ENCODE measurements around the gene TEKT2. TPM values are rescaled to one million over a fixed set of nuclear protein-coding genes. Genes with fewer than 3 reads are reported as not detected.

TEKT2 gene
- total RNA-seq, 2 experiments from 2014 or later: 0.16 TPM; not detected in 1

GRCh38 chr1:36096500-36097432 lies 12.9 kb downstream of the TEKT2 start:
- ATAC-seq: no peak
- H3K27me3 Mint-ChIP-seq: no peaks in the 10 kb centered on the region
- intact Hi-C loops (cut with DNase I, micrococcal nuclease): no loop called here
- ChIA-PET CTCF (interaction anchor here (0.6 to 2.2 kb wide), 9 partner anchors 10 to 282 kb away, joined by 3 to 9 read pairs (median 4); no protein-coding TSS in a partner anchor), POLR2A (interaction anchor here (0.6 kb wide), 1 partner anchor 53 kb away, joined by 6 read pairs; the partner anchor contains the start of gene TRAPPC3)
- peaks cover 13% of the 10 kb centered on the region for H3K36me3 Mint-ChIP-seq (ENCODE audit: low read depth)
- no peaks in the 10 kb centered on the region for H3K9me3 Mint-ChIP-seq (ENCODE audit: low read depth)
- H3K27ac Mint-ChIP-seq: peak overlapping the region; percentile 31
- peaks cover 2% of the 10 kb centered on the region for H3K4me1 Mint-ChIP-seq
- peak; percentile 33 for DNase-seq
- no peak overlapping the region for H3K4me3 Mint-ChIP-seq

DNA sequence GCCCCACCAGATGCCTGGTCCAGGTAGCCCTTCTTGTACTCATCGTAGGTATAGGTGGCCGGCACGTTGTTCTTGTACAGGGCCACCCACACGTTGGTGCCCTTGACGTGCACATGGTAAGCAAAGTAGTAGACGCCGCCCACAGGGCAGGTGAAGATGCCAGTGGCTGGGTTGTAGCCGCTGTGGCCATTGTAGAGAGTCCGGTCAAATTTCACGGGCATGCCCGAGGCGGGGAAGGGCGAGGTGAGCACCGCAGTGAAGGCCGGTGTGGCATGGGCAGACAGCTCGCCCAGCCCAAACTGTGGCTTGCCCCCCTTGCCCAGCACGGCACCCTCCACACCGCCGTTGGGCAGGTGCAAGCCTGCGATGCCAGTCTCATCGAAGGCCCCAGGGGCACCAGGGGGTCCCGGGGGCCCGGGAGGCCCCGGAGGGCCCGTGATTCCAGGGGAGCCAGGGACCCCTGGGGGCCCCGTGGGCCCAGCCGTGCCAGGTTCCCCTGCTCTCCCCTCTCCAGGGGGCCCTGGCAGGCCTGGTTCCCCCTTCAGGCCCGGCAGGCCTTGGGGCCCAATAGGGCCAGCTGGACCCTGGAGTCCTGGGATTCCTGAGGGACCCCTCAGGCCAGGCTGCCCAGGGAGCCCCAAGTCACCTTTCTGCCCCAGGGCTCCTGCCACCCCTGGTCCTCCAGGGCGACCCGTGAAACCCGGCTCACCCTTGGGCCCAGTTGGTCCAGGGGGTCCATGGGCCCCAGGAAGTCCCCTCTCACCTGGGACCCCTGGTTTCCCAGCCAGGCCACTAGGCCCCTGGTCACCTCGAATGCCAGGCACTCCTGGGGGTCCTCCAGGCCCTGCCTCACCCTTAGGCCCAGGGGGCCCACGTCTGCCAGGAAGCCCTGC lies 14.0 kb downstream of the TEKT2 start:
- ATAC-seq (no peak), DNase-seq (no peak)
- CTCF ChIA-PET: interaction anchor here (0.7 to 2.0 kb wide), 6 partner anchors 39 to 280 kb away, joined by 3 to 7 read pairs (median 3); partner anchors contain the start of gene TRAPPC3
- H3K4me3 Mint-ChIP-seq: no peak overlapping the region
- intact Hi-C loops (cut with DNase I, micrococcal nuclease): no loop called here
- H3K9me3 Mint-ChIP-seq (ENCODE audit: low read depth): no peaks in the 10 kb centered on the region
- POLR2A ChIA-PET: no interaction called here
- H3K4me1 Mint-ChIP-seq: no peaks in the 10 kb centered on the region
- no peaks in the 10 kb centered on the region for H3K27me3 Mint-ChIP-seq
- H3K27ac Mint-ChIP-seq: no peak overlapping the region
- peaks cover 6% of the 10 kb centered on the region for H3K36me3 Mint-ChIP-seq (ENCODE audit: low read depth)

DNA sequence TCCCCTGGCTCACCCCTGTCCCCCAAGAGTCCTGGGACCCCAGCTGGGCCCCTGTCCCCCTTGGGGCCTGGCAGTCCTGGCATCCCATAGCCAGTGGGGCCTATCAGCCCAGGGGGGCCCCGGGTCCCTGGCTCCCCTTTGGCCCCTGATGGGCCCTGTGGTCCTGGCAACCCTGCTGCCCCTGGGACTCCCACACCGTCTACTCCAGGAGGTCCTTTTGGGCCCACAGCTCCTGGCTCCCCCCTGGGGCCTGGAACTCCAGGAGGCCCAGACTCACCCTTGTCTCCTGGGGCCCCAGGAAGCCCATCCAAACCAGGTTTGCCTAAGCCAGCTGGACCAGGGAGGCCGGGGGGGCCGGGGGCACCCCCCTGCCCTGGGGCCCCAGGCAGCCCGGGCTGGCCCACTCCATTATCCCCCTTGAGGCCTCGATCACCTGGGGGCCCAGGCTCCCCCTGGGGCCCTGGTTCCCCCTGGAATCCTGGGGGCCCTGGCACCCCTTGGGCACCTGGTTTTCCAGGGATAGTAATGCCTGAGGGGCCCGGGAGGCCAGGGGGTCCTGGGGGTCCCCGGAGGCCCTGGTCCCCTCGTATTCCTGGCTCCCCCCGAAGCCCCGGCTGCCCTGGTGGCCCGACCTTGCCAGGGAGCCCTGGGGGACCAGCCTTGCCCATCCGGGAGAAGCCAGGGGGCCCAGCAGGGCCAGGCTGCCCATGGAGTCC lies 14.9 kb downstream of the TEKT2 start:
- Mint-ChIP-seq H3K9me3 (ENCODE audit: low read depth) (no peaks in the 10 kb centered on the region), H3K27me3 (no peaks in the 10 kb centered on the region), H3K4me1 (no peaks in the 10 kb centered on the region), H3K36me3 (ENCODE audit: low read depth) (peaks cover 2% of the 10 kb centered on the region), H3K27ac (no peak overlapping the region), H3K4me3 (no peak overlapping the region)
- intact Hi-C loops (cut with DNase I, micrococcal nuclease): loop anchor here (1.0 kb wide), 6 partner anchors 35 to 322 kb away; partner anchors contain the start of gene TRAPPC3 (in 1 of the 2)
- CTCF ChIA-PET: interaction anchor here (1.1 to 1.2 kb wide), 2 partner anchors 50 to 252 kb away, joined by 3 read pairs; partner anchors contain the start of gene TRAPPC3
- no peak for ATAC-seq
- POLR2A ChIA-PET: no interaction called here
- DNase-seq: no peak

GRCh38 chr1:36099681-36100341 lies 15.9 kb downstream of the TEKT2 start:
- DNase-seq: peak; percentile 87
- POLR2A ChIA-PET: no interaction called here
- Mint-ChIP-seq H3K27ac (peak overlapping the region; percentile 10), H3K27me3 (no peaks in the 10 kb centered on the region), H3K4me1 (no peaks in the 10 kb centered on the region), H3K4me3 (no peak overlapping the region), H3K36me3 (ENCODE audit: low read depth) (peaks cover 2% of the 10 kb centered on the region), H3K9me3 (ENCODE audit: low read depth) (no peaks in the 10 kb centered on the region)
- ATAC-seq: peak; percentile 95
- intact Hi-C loops (cut with DNase I, micrococcal nuclease): loop anchor here (1.0 kb wide), 6 partner anchors 34 to 321 kb away; partner anchors contain the start of gene TRAPPC3 (in 1 of the 2)
- CTCF ChIA-PET: interaction anchor here (0.6 to 3.3 kb wide), 11 partner anchors 10 to 322 kb away, joined by 3 to 15 read pairs (median 3); partner anchors contain the start of genes MAP7D1 and TRAPPC3

DNA sequence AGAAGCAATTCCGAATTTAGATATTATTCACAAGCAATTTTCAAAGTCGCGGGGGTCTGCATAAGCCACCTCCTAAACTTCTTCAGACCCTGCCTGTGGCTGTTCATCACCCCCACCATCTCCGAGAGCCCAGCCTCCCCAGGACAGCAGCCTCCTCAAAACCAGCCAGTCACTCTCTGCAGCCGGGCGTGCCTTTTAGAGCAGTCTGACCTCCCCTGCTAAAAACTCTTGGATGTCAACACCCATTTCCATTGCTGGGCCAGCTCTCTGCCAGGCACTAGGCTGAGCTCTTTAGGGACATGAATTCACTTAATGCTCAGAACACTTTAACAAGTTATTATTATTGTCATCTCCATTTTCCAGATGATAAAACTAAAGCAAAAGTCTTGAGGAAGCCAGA lies 16.5 kb downstream of the TEKT2 start:
- H3K36me3 Mint-ChIP-seq (ENCODE audit: low read depth): peaks cover 2% of the 10 kb centered on the region
- intact Hi-C loops (cut with DNase I, micrococcal nuclease): no loop called here
- ChIA-PET CTCF (interaction anchor here (0.6 to 3.3 kb wide), 11 partner anchors 11 to 322 kb away, joined by 3 to 15 read pairs (median 3); partner anchors contain the start of genes MAP7D1 and TRAPPC3), POLR2A (no interaction called here)
- no peaks in the 10 kb centered on the region for H3K4me1 Mint-ChIP-seq
- no peak for DNase-seq
- no peaks in the 10 kb centered on the region for H3K27me3 Mint-ChIP-seq
- H3K9me3 Mint-ChIP-seq (ENCODE audit: low read depth): no peaks in the 10 kb centered on the region
- H3K27ac Mint-ChIP-seq: no peak overlapping the region
- ATAC-seq: no peak
- no peak overlapping the region for H3K4me3 Mint-ChIP-seq

- no peaks in the 10 kb centered on the region for H3K9me3 Mint-ChIP-seq (ENCODE audit: low read depth)
- no peak overlapping the region for H3K27ac Mint-ChIP-seq
- intact Hi-C loops (cut with DNase I, micrococcal nuclease): no loop called here
- no peak overlapping the region for H3K4me3 Mint-ChIP-seq
- ChIA-PET POLR2A (interaction anchor here (0.6 kb wide), 1 partner anchor 12 kb away, joined by 5 read pairs; no protein-coding TSS in a partner anchor), CTCF (interaction anchor here (0.8 to 3.3 kb wide), 6 partner anchors 31 to 184 kb away, joined by 3 to 28 read pairs (median 7); partner anchors contain the start of gene TRAPPC3)
- H3K27me3 Mint-ChIP-seq: no peaks in the 10 kb centered on the region
- H3K4me1 Mint-ChIP-seq: no peaks in the 10 kb centered on the region
- ATAC-seq: no peak
- no peaks in the 10 kb centered on the region for H3K36me3 Mint-ChIP-seq (ENCODE audit: low read depth)
- no peak for DNase-seq
Observed at GRCh38 chr1:36101546-36101945, 17.7 kb downstream of the TEKT2 start.

GRCh38 chr1:36106269-36106668 lies 22.4 kb downstream of the TEKT2 start:
- Mint-ChIP-seq H3K9me3 (ENCODE audit: low read depth) (no peaks in the 10 kb centered on the region), H3K4me3 (no peak overlapping the region), H3K36me3 (ENCODE audit: low read depth) (no peaks in the 10 kb centered on the region), H3K4me1 (peaks cover 15% of the 10 kb centered on the region), H3K27me3 (no peaks in the 10 kb centered on the region), H3K27ac (no peak overlapping the region)
- intact Hi-C loops (cut with DNase I, micrococcal nuclease): no loop called here
- ATAC-seq (no peak), DNase-seq (no peak)
- ChIA-PET POLR2A (no interaction called here), CTCF (interaction anchor here (0.6 to 1.3 kb wide), 4 partner anchors 26 to 1754 kb away, joined by 3 to 4 read pairs (median 3); no protein-coding TSS in a partner anchor)

- CTCF ChIA-PET: interaction anchor here (0.5 to 1.3 kb wide), 4 partner anchors 10 to 279 kb away, joined by 3 to 5 read pairs (median 3); no protein-coding TSS in a partner anchor
- POLR2A ChIA-PET: no interaction called here
- no peak overlapping the region for H3K27ac Mint-ChIP-seq
Observed at GRCh38 chr1:36107394-36107793, 23.5 kb downstream of the TEKT2 start.

GRCh38 chr1:36108314-36108713 lies 24.4 kb downstream of the TEKT2 start:
- intact Hi-C loops (cut with DNase I, micrococcal nuclease): no loop called here
- H3K27me3 Mint-ChIP-seq: no peaks in the 10 kb centered on the region
- H3K4me3 Mint-ChIP-seq: no peak overlapping the region
- no peaks in the 10 kb centered on the region for H3K36me3 Mint-ChIP-seq (ENCODE audit: low read depth)
- ChIA-PET CTCF (interaction anchor here (0.9 kb wide), 1 partner anchor 9 kb away, joined by 5 read pairs; no protein-coding TSS in a partner anchor), POLR2A (no interaction called here)
- no peaks in the 10 kb centered on the region for H3K9me3 Mint-ChIP-seq (ENCODE audit: low read depth)
- peaks cover 17% of the 10 kb centered on the region for H3K4me1 Mint-ChIP-seq
- ATAC-seq: no peak
- DNase-seq: no peak
- H3K27ac Mint-ChIP-seq: no peak overlapping the region

More at GRCh38 chr1:36107394-36107793, 23.5 kb downstream of the TEKT2 start:
- H3K36me3 Mint-ChIP-seq (ENCODE audit: low read depth): no peaks in the 10 kb centered on the region
- H3K9me3 Mint-ChIP-seq (ENCODE audit: low read depth): no peaks in the 10 kb centered on the region
- intact Hi-C loops (cut with DNase I, micrococcal nuclease): no loop called here
- H3K4me3 Mint-ChIP-seq: no peak overlapping the region
- no peaks in the 10 kb centered on the region for H3K27me3 Mint-ChIP-seq
- no peak for DNase-seq
- no peak for ATAC-seq
- H3K4me1 Mint-ChIP-seq: peaks cover 17% of the 10 kb centered on the region

Measured in activated CD4-positive, alpha-beta T cell treated with anti-CD3 and anti-CD28 coated beads for 36 hours (primary cell).